Activated CD4-positive, alpha-beta T cell treated with anti-CD3 and anti-CD28 coated beads for 4 hours (primary cell): ENCODE data around the gene MCC.

Source experiments
- DNase-seq, 2 donors: peaks; one replicate each; pipeline ENCODE4 v3.0.0-alpha.2; 2020

MCC gene

GRCh38 chr5:113358696-113359095 is 129.6 kb downstream of the MCC start:
- DNase-seq, result no peak

- DNase-seq, result no peak
Observed at GRCh38 chr5:113357696-113358476, 130.4 kb downstream of the MCC start.

- DNase-seq, result no peak
Observed at GRCh38 chr5:113356487-113356886, 131.8 kb downstream of the MCC start.

- DNase-seq, result no peak
Observed at GRCh38 chr5:113354055-113354454, 134.2 kb downstream of the MCC start.

- DNase-seq, result no peak
Observed at GRCh38 chr5:113347572-113347971, 140.7 kb downstream of the MCC start.

- no peak for DNase-seq
Observed at GRCh38 chr5:113344973-113345940, 143.0 kb downstream of the MCC start.

GRCh38 chr5:113343343-113343742 is 144.9 kb downstream of the MCC start:
- no peak for DNase-seq

- no peak for DNase-seq
Observed at GRCh38 chr5:113340537-113340936, 147.7 kb downstream of the MCC start.

GRCh38 chr5:113338628-113339027 is 149.6 kb downstream of the MCC start:
- DNase-seq, result no peak

- DNase-seq, result no peak
Observed at GRCh38 chr5:113337515-113338415, 150.5 kb downstream of the MCC start.

- no peak for DNase-seq
Observed at GRCh38 chr5:113336975-113337374, 151.3 kb downstream of the MCC start.

- DNase-seq, result no peak
Observed at GRCh38 chr5:113333411-113333810, 154.8 kb downstream of the MCC start.

- DNase-seq, result no peak
Observed at GRCh38 chr5:113331209-113331551, 157.1 kb downstream of the MCC start.

GRCh38 chr5:113330533-113331208 is 157.6 kb downstream of the MCC start:
- no peak for DNase-seq

- no peak for DNase-seq
Observed at GRCh38 chr5:113329981-113330380, 158.3 kb downstream of the MCC start.

- DNase-seq, result no peak
Observed at GRCh38 chr5:113325054-113325453, 163.2 kb downstream of the MCC start.

GRCh38 chr5:113321276-113321675 is 167.0 kb downstream of the MCC start:
- DNase-seq, result no peak

GRCh38 chr5:113320273-113320780 is 167.9 kb downstream of the MCC start:
- no peak for DNase-seq

- no peak for DNase-seq
Observed at GRCh38 chr5:113319256-113320053, 168.8 kb downstream of the MCC start.

GRCh38 chr5:113317636-113318035 is 170.6 kb downstream of the MCC start:
- DNase-seq, result no peak

- no peak for DNase-seq
Observed at GRCh38 chr5:113311301-113311700, 177.0 kb downstream of the MCC start.
